ENCODE results near the gene PAQR6.

Gene PAQR6, protein sequence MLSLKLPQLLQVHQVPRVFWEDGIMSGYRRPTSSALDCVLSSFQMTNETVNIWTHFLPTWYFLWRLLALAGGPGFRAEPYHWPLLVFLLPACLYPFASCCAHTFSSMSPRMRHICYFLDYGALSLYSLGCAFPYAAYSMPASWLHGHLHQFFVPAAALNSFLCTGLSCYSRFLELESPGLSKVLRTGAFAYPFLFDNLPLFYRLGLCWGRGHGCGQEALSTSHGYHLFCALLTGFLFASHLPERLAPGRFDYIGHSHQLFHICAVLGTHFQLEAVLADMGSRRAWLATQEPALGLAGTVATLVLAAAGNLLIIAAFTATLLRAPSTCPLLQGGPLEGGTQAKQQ

DNA sequence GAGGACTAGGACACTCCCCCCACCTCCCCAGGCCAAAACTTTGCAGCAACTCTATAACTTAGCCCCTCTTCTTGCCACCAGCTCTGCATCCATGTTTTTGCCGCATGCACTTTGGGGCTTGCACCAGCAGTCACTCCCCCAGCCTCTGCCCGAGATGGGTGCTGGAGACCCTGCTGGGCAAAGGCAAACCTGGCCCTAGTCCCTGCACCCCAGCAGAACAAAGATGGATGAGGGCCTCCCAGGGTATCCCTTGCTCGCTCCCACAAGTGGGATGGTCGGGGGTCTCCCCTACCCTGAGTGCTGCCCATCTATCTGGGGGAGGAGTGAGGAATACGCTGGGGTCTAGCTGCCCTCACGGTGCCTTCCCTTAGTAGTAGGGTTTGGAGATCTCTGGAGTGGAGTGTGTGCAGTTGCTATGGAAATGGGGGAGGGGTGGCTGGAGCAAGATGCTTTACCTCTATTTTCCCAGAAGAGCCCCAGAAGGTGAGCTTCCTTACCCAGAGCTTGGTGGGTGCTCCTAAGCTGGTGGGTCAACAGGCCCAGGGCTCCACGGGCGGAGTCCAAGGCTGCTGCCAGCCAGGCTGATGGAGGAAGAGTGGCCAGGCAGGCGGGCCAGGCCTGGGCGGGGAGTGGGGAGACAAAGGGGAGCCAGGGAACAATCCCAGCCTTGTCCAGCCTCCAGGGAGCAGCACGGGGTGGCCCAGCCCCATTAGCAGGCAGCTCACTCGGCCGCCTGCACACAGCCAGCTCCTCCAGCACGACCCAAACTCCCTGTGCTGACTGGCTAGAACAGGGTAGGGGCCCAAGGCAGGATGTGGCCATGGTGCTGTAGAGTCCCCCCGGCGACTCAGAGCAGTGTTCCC, at the start of gene PAQR6:
PAQR6 (minus strand) TSS at position 597 of the 863 bp plus-strand sequence. CDS start 1,325 bp downstream, outside the sequence.
- Mint-ChIP-seq H3K27ac (peak within 1 kb of the TSS; percentile 74), H3K4me3 (no peak within 1 kb of the TSS), H3K9me3 (no peaks in the 10 kb centered on the region)

DNA sequence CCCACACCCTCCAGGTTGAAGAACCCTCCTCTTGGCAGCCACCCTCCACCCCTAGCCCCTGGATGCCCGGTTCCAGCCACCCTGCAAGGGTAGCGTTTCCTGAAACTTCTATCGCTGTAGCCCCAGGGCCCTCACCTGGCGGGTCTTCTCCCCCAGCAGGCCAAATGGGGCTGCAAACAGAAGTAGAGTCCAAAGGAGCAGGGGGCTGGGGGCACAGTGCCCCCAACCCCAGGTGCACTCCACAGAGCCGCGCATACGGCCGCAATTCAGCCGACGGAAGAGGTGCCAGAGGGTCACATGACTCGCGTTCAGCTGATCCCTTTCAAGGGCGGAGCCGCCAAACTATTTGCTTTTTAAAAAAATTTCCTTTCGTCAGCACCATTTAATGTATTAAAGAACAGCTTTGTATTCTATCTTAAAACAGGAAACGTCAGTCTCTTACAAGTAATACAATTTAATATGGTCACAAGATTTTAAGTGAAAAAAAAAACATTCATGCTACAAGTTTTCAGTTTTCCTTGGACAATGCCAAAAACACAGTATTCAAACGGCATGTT, 47.6 kb upstream of the PAQR6 start, which contains the start of gene GLMP:
GLMP (minus strand) TSS at position 289 of the 557 bp plus-strand sequence; CDS start at position 255, 34 bp downstream.
- H3K27me3 Mint-ChIP-seq, result no peaks in the 10 kb centered on the region
- peaks cover 20% of the 10 kb centered on the region for H3K36me3 Mint-ChIP-seq (ENCODE audit: low read depth)
- H3K27ac Mint-ChIP-seq, result peak within 1 kb of the TSS; percentile 76
- H3K9me3 Mint-ChIP-seq, result no peaks in the 10 kb centered on the region
- peak; percentile 61 for DNase-seq
- H3K4me1 Mint-ChIP-seq (ENCODE audit: low read depth), result peaks cover 21% of the 10 kb centered on the region
- H3K4me3 Mint-ChIP-seq, result peak within 1 kb of the TSS; percentile 87

More for the DNA sequence above, at the start of gene PAQR6:
- peaks cover 51% of the 10 kb centered on the region for H3K36me3 Mint-ChIP-seq (ENCODE audit: low read depth)
- peaks cover 22% of the 10 kb centered on the region for H3K4me1 Mint-ChIP-seq (ENCODE audit: low read depth)
- H3K27me3 Mint-ChIP-seq, result no peaks in the 10 kb centered on the region
- DNase-seq, result peak; percentile 44

GRCh38 chr1:156293895-156294294, 46.0 kb upstream of the PAQR6 start:
- DNase-seq, result no peak
- Mint-ChIP-seq H3K27me3 (no peaks in the 10 kb centered on the region), H3K9me3 (no peaks in the 10 kb centered on the region), H3K36me3 (ENCODE audit: low read depth) (peaks cover 30% of the 10 kb centered on the region), H3K27ac (no peak overlapping the region), H3K4me1 (ENCODE audit: low read depth) (peaks cover 21% of the 10 kb centered on the region), H3K4me3 (no peak overlapping the region)

DNA sequence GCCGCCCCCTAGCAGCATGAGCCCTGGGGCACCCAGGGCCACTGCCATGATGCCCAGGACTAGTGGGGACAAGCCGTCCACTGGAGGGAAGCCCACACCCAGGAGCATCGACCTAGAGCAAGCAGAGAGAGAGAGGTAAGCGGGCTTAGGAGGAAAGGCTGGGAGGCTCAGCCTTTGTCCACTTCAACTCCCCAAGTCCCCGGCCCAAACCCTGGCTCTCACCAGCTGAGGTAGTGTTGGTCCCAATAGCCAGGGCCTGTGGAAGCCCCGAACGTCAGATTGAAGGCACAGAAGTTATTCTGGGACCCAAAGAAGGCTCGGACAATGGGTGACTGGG, 45.2 kb upstream of the PAQR6 start:
- peaks cover 37% of the 10 kb centered on the region for H3K36me3 Mint-ChIP-seq (ENCODE audit: low read depth)
- no peaks in the 10 kb centered on the region for H3K27me3 Mint-ChIP-seq
- no peaks in the 10 kb centered on the region for H3K9me3 Mint-ChIP-seq
- H3K4me1 Mint-ChIP-seq (ENCODE audit: low read depth), result peaks cover 21% of the 10 kb centered on the region
- H3K4me3 Mint-ChIP-seq, result no peak overlapping the region
- peak overlapping the region; percentile 69 for H3K27ac Mint-ChIP-seq
- DNase-seq, result no peak

- Mint-ChIP-seq H3K4me3 (no peak overlapping the region), H3K9me3 (no peaks in the 10 kb centered on the region)
- DNase-seq, result peak; percentile 44
These were observed 43.6 kb upstream of the PAQR6 start for GRCh38 chr1:156291226-156292061.

GRCh38 chr1:156289857-156290256, 42.0 kb upstream of the PAQR6 start:
- Mint-ChIP-seq H3K27ac (no peak overlapping the region), H3K36me3 (ENCODE audit: low read depth) (peaks cover 55% of the 10 kb centered on the region), H3K27me3 (no peaks in the 10 kb centered on the region), H3K4me1 (ENCODE audit: low read depth) (peaks cover 12% of the 10 kb centered on the region), H3K9me3 (no peaks in the 10 kb centered on the region), H3K4me3 (no peak overlapping the region)
- no peak for DNase-seq

More at GRCh38 chr1:156291226-156292061, 43.6 kb upstream of the PAQR6 start:
- H3K4me1 Mint-ChIP-seq (ENCODE audit: low read depth), result peaks cover 21% of the 10 kb centered on the region
- peak overlapping the region; percentile 23 for H3K27ac Mint-ChIP-seq
- H3K27me3 Mint-ChIP-seq, result no peaks in the 10 kb centered on the region
- H3K36me3 Mint-ChIP-seq (ENCODE audit: low read depth), result peaks cover 41% of the 10 kb centered on the region

GRCh38 chr1:156286061-156286460, 38.2 kb upstream of the PAQR6 start:
- Mint-ChIP-seq H3K4me1 (ENCODE audit: low read depth) (peaks cover 24% of the 10 kb centered on the region), H3K9me3 (no peaks in the 10 kb centered on the region), H3K4me3 (no peak overlapping the region), H3K27ac (peak overlapping the region; percentile 40), H3K27me3 (no peaks in the 10 kb centered on the region), H3K36me3 (ENCODE audit: low read depth) (peaks cover 65% of the 10 kb centered on the region)
- DNase-seq, result no peak

DNA sequence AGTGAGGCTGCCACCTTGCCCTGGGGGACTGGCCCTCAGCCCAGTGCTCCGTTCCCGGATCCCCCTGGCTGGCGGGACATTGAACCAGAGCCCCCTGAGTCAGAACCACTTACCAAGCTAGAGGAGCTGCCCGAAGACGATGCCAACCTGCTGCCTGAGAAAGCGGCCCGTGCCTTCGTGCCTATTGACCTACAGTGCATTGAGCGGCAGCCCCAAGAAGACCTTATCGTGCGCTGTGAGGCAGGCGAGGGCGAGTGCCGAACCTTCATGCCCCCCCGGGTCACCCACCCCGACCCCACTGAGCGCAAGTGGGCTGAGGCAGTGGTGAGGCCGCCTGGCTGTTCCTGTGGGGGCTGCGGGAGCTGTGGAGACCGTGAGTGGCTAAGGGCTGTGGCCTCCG, 37.6 kb upstream of the PAQR6 start:
- Mint-ChIP-seq H3K27ac (no peak overlapping the region), H3K36me3 (ENCODE audit: low read depth) (peaks cover 68% of the 10 kb centered on the region), H3K4me3 (no peak overlapping the region), H3K9me3 (no peaks in the 10 kb centered on the region), H3K4me1 (ENCODE audit: low read depth) (peaks cover 30% of the 10 kb centered on the region), H3K27me3 (no peaks in the 10 kb centered on the region)
- DNase-seq, result no peak

DNA sequence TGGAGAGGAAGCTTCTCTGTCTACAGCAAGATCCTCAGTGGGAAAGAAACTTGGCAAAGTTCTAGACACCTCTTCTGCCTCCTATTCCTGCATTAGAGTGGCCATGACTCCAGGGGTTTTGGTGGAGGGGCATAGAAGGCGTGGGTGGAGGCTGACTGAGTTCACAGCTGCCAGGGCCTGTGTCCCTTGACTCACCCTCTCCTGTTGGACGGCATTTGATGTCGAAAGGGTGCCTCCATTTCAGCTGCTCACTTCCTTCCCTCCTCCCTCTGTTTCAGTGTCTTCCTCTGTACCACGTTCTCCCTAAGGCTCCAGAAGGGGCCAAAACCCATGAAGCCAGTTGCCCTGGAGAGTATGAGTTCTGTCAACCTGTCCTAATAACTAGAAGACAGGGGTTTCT, 36.9 kb upstream of the PAQR6 start:
- Mint-ChIP-seq H3K27ac (no peak overlapping the region), H3K27me3 (no peaks in the 10 kb centered on the region), H3K4me1 (ENCODE audit: low read depth) (peaks cover 35% of the 10 kb centered on the region), H3K36me3 (ENCODE audit: low read depth) (peaks cover 68% of the 10 kb centered on the region), H3K4me3 (no peak overlapping the region), H3K9me3 (no peaks in the 10 kb centered on the region)
- DNase-seq, result no peak

DNA sequence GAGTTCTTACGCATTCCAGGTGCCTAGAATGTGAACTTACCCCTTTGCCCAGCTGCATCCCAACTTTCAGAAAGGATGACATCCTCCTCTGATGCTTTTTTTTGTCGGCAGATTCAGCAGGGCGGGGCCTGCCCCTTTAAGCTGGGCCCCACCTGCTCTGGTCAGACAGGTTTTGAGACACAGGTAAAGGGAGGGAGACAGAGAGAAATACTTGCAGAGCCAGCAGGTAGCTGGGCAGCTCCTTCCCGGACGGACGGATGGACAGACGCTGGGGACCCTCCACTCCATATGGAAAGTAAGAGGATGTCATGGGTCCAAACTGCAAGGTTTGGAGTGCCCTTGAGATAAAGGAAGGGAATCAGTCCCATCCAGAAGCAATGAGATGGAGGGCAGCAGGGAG, 36.3 kb upstream of the PAQR6 start, which contains the start of gene TMEM79:
TMEM79 (plus strand) TSS at position 214 of the 400 bp plus-strand sequence. CDS start 902 bp downstream, outside the sequence.
- Mint-ChIP-seq H3K27me3 (no peaks in the 10 kb centered on the region), H3K36me3 (ENCODE audit: low read depth) (peaks cover 71% of the 10 kb centered on the region), H3K4me1 (ENCODE audit: low read depth) (peaks cover 39% of the 10 kb centered on the region), H3K4me3 (peak within 1 kb of the TSS; percentile 88), H3K27ac (peak within 1 kb of the TSS; percentile 94), H3K9me3 (no peaks in the 10 kb centered on the region)
- no peak for DNase-seq

GRCh38 chr1:156283521-156283920, 35.7 kb upstream of the PAQR6 start:
- H3K4me1 Mint-ChIP-seq (ENCODE audit: low read depth), result peaks cover 39% of the 10 kb centered on the region
- H3K36me3 Mint-ChIP-seq (ENCODE audit: low read depth), result peaks cover 72% of the 10 kb centered on the region
- H3K27me3 Mint-ChIP-seq, result no peaks in the 10 kb centered on the region
- DNase-seq, result no peak
- no peaks in the 10 kb centered on the region for H3K9me3 Mint-ChIP-seq
- peak overlapping the region; percentile 88 for H3K4me3 Mint-ChIP-seq
- peak overlapping the region; percentile 94 for H3K27ac Mint-ChIP-seq

GRCh38 chr1:156282479-156283222, 34.8 kb upstream of the PAQR6 start, which contains the start of gene SMG5:
Gene SMG5 (minus strand): TSS chr1:156282825. CDS start chr1:156282680, 145 bp downstream.
- H3K9me3 Mint-ChIP-seq, result no peaks in the 10 kb centered on the region
- peaks cover 39% of the 10 kb centered on the region for H3K4me1 Mint-ChIP-seq (ENCODE audit: low read depth)
- DNase-seq, result peak; percentile 95
- H3K27ac Mint-ChIP-seq, result peak within 1 kb of the TSS; percentile 94
- H3K4me3 Mint-ChIP-seq, result peak within 1 kb of the TSS; percentile 88
- peaks cover 75% of the 10 kb centered on the region for H3K36me3 Mint-ChIP-seq (ENCODE audit: low read depth)
- H3K27me3 Mint-ChIP-seq, result no peaks in the 10 kb centered on the region
